Measurements from ENCODE around the gene MLNR.

Gene MLNR

GRCh38 chr13:49254007-49254406, 33.9 kb downstream of the MLNR start:
- no peak overlapping the region for H3K4me3 ChIP-seq (ENCODE audit: low read depth, low read length)
- TF ChIP-seq MYC (IDR thresholded peaks at IDR 0.05; ENCODE audit: low read depth, low read length), result no peak
- TF ChIP-seq, protein P1, sequence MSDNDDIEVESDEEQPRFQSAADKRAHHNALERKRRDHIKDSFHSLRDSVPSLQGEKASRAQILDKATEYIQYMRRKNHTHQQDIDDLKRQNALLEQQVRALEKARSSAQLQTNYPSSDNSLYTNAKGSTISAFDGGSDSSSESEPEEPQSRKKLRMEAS (IDR thresholded peaks at IDR 0.05; ENCODE audit: low read depth, low read length), result no peak
- TF ChIP-seq POLR2A (IDR thresholded peaks at IDR 0.05; ENCODE audit: extremely low read depth, insufficient read length), result no peak
- TF ChIP-seq CTCF (IDR thresholded peaks at IDR 0.05; ENCODE audit: low read depth, low read length), result no peak
- no peak for DNase-seq (ENCODE audit: low read depth)

DNA sequence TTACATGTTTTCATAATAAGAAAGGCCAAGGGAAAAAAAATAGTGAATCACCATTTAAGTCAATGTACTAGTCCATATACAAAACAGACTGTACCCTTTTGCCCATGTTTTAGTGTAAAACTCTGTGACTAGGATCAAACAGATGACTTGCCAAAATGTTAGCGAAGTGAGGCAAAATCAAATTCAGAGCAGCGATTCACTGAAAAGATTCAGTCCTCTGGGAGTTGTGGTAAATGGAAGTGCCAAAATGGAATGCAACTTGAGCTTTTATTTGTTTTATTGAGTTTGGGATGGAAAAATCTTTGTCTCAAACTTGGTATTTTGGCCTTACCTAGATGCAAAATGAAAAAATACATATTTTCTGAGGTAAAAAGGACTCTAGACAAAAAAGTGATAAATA, 36.7 kb downstream of the MLNR start:
- no peak overlapping the region for H3K4me3 ChIP-seq (ENCODE audit: low read depth, low read length)
- TF ChIP-seq CTCF (IDR thresholded peaks at IDR 0.05; ENCODE audit: low read depth, low read length), result no peak
- DNase-seq (ENCODE audit: low read depth), result no peak

DNA sequence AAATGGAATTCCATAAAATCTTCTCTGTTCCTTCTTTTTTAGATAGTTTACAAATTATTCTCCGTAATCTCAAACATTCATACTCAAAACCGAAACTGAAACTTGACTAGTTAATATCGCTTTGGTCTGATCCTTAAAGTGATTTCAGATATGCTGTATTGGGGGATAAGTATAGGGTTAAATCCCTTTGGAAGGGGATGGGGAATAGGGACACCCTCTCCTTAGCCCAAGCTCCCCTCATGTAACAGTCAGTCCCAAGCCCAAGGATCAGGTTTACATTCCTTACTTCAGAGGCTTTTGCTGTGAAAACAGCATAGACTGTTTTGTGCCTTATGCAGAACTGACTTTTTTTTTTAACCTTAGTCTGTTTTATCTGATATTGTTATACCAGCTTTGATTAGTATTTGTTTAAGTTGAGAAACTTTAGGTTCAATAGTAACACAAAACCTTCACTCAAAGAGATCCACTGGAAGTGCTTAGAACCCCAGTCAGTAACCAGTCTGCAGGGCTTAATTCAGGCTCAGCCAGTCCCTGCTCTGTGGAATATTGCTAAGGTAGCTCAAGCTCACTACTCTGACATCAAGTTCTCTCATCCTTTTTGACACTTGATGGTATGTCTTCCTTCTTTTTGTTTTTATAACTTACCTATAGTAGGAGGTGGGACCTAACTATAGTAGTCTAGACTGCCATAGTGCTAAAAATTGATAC, 38.1 kb downstream of the MLNR start:
- no peak for TF ChIP-seq POLR2A (IDR thresholded peaks at IDR 0.05; ENCODE audit: extremely low read depth, insufficient read length)
- no peak for TF ChIP-seq CTCF (IDR thresholded peaks at IDR 0.05; ENCODE audit: low read depth, low read length)
- TF ChIP-seq, protein P1 (IDR thresholded peaks at IDR 0.05; ENCODE audit: low read depth, low read length), result no peak
- no peak for TF ChIP-seq MYC (IDR thresholded peaks at IDR 0.05; ENCODE audit: low read depth, low read length)
- H3K4me3 ChIP-seq (ENCODE audit: low read depth, low read length), result no peak overlapping the region
- no peak for DNase-seq (ENCODE audit: low read depth)

DNA sequence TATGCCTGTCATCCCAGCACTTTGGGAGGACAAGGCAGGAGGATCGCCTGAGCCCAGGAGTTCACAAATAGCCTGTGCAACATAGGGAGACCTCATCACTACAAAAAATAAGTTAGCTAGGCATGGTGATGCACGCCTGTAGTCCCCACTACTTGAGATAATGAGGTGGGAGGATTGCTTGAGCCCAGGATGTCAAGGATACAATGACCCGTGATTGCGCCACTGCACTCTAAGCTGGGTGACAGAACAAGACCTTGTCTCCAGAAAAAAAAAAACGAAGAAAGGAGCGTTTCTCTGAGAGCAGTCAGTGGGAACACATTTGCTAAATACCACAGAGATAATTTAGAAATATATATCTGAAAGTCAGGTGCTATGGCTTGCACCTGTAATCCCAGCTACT, 39.4 kb downstream of the MLNR start:
- H3K4me3 ChIP-seq (ENCODE audit: low read depth, low read length), result no peak overlapping the region
- TF ChIP-seq MYC (IDR thresholded peaks at IDR 0.05; ENCODE audit: low read depth, low read length) (no peak), CTCF (IDR thresholded peaks at IDR 0.05; ENCODE audit: low read depth, low read length) (no peak), POLR2A (IDR thresholded peaks at IDR 0.05; ENCODE audit: extremely low read depth, insufficient read length) (no peak)
- TF ChIP-seq, protein P1 (IDR thresholded peaks at IDR 0.05; ENCODE audit: low read depth, low read length), result no peak
- peak; percentile 39 for DNase-seq (ENCODE audit: low read depth)

GRCh38 chr13:49262634-49263033, 42.5 kb downstream of the MLNR start:
- no peak for TF ChIP-seq POLR2A (IDR thresholded peaks at IDR 0.05; ENCODE audit: extremely low read depth, insufficient read length)
- TF ChIP-seq, protein P1 (IDR thresholded peaks at IDR 0.05; ENCODE audit: low read depth, low read length), result no peak
- no peak for TF ChIP-seq CTCF (IDR thresholded peaks at IDR 0.05; ENCODE audit: low read depth, low read length)
- no peak overlapping the region for H3K4me3 ChIP-seq (ENCODE audit: low read depth, low read length)
- DNase-seq (ENCODE audit: low read depth), result no peak

- no peak overlapping the region for H3K4me3 ChIP-seq (ENCODE audit: low read depth, low read length)
- DNase-seq (ENCODE audit: low read depth), result no peak
- no peak for TF ChIP-seq MYC (IDR thresholded peaks at IDR 0.05; ENCODE audit: low read depth, low read length)
- TF ChIP-seq, protein P1 (IDR thresholded peaks at IDR 0.05; ENCODE audit: low read depth, low read length), result no peak
- TF ChIP-seq CTCF (IDR thresholded peaks at IDR 0.05; ENCODE audit: low read depth, low read length), result no peak
- TF ChIP-seq POLR2A (IDR thresholded peaks at IDR 0.05; ENCODE audit: extremely low read depth, insufficient read length), result no peak
Measured at GRCh38 chr13:49265822-49266221, 45.7 kb downstream of the MLNR start.

Data from NB4 (cell line).